NCI-H1930 (cell line): ENCODE measurements around the gene GRAMD1C.
"Not testable (repeated sequence)": the region's sequence is repeated elsewhere in the genome, so short reads cannot be mapped to it uniquely, and the experiment has no call there.

ENCODE experiments used
- DNase-seq, 2 experiments: peaks; one replicate each; lab custom pipeline; 2025; lab: John Stamatoyannopoulos, UW

GRAMD1C gene

GRCh38 chr3:113850391-113850790 lies 11.8 kb downstream of the GRAMD1C start:
- DNase-seq, result not testable (repeated sequence)

GRCh38 chr3:113852506-113852905 lies 13.9 kb downstream of the GRAMD1C start:
- DNase-seq, result no peak

- no peak for DNase-seq
Observed at GRCh38 chr3:113867506-113867905, 28.9 kb downstream of the GRAMD1C start.

GRCh38 chr3:113873293-113873692 lies 34.7 kb downstream of the GRAMD1C start:
- no peak for DNase-seq

- DNase-seq, result no peak
Observed at GRCh38 chr3:113873814-113874526, 35.4 kb downstream of the GRAMD1C start.

- no peak for DNase-seq
Observed at GRCh38 chr3:113878403-113878802, 39.8 kb downstream of the GRAMD1C start.

GRCh38 chr3:113885050-113885449 lies 46.5 kb downstream of the GRAMD1C start:
- no peak for DNase-seq

- no peak for DNase-seq
Observed at GRCh38 chr3:113890256-113890900, 51.8 kb downstream of the GRAMD1C start.

GRCh38 chr3:113894927-113895326 lies 56.3 kb downstream of the GRAMD1C start:
- DNase-seq, result no peak

- no peak for DNase-seq
Observed at GRCh38 chr3:113895964-113896363, 57.4 kb downstream of the GRAMD1C start.

GRCh38 chr3:113896930-113897329 lies 58.3 kb downstream of the GRAMD1C start:
- no peak for DNase-seq

GRCh38 chr3:113897373-113897777 lies 58.8 kb downstream of the GRAMD1C start:
- DNase-seq, result no peak

- DNase-seq, result no peak
Observed at GRCh38 chr3:113898892-113899291, 60.3 kb downstream of the GRAMD1C start.

GRCh38 chr3:113906568-113907140 lies 68.1 kb downstream of the GRAMD1C start:
- DNase-seq, result no peak

GRCh38 chr3:113908133-113908532 lies 69.5 kb downstream of the GRAMD1C start:
- DNase-seq, result no peak

GRCh38 chr3:113910966-113911365 lies 72.4 kb downstream of the GRAMD1C start:
- DNase-seq, result no peak

GRCh38 chr3:113912552-113913236 lies 74.1 kb downstream of the GRAMD1C start:
- peak; percentile 8 to 23 for DNase-seq

GRCh38 chr3:113914646-113915045 lies 76.1 kb downstream of the GRAMD1C start:
- DNase-seq, result no peak

- DNase-seq, result no peak
Observed at GRCh38 chr3:113927556-113927955, 89.0 kb downstream of the GRAMD1C start.

GRCh38 chr3:113946831-113947230 lies 108.2 kb downstream of the GRAMD1C start:
- no peak for DNase-seq

GRCh38 chr3:113947372-113948014 lies 108.9 kb downstream of the GRAMD1C start, which contains the start of gene ZDHHC23:
Gene ZDHHC23 (plus strand): TSS chr3:113948013. CDS start chr3:113948803, 790 bp downstream.
- DNase-seq, result peak; percentile 71 to 78
